OCI-LY3 (cell line): ENCODE results near the gene ZNF417.
"Not testable (repeated sequence)": the region's sequence is repeated elsewhere in the genome, so short reads cannot be mapped to it uniquely, and the experiment has no call there.

Experiments used
- H2AFZ ChIP-seq: fragments of 200-600, 300-600 bp; shearing (Covaris generic); 2 replicates; pipeline ENCODE4 v1.6.0; 2014; ENCODE audit warnings: antibody characterized with exemption, low read depth, low read length
- H3K27ac ChIP-seq: fragments of 200-600, 300-600 bp; sonication (generic); 2 replicates; pipeline ENCODE4 v1.5.1; 2014; ENCODE audit warnings: mild to moderate bottlenecking, low read length, moderate library complexity, mixed read lengths
- H3K27me3 ChIP-seq: fragments of 200-600, 300-600 bp; sonication (generic); 2 replicates; pipeline ENCODE4 v1.6.1; 2014; ENCODE audit warnings: low read depth, low read length, mixed read lengths
- H3K36me3 ChIP-seq: fragments of 200-600, 300-600 bp; sonication (generic); replicated peaks from 2 replicates; pipeline ENCODE3; 2014; ENCODE audit warnings: low read depth, low read length, mixed read lengths
- H3K4me1 ChIP-seq: fragments of 300-600, 200-600 bp; sonication (generic); 2 replicates; pipeline ENCODE4 v1.6.1; 2014; ENCODE audit warnings: low read length, mixed read lengths
- H3K4me2 ChIP-seq: fragments of 200-600, 300-600 bp; sonication (generic); 2 replicates; pipeline ENCODE4 v1.6.1; 2014; ENCODE audit warnings: low read length, mixed read lengths
- H3K4me3 ChIP-seq: fragments of 300-600, 200-600 bp; sonication (generic); 2 replicates; pipeline ENCODE4 v1.5.1; 2014; ENCODE audit warnings: antibody characterized with exemption, mild to moderate bottlenecking, low read length, moderate library complexity
- H3K79me2 ChIP-seq: fragments of 300-600, 200-600 bp; shearing (Covaris generic); 2 replicates; pipeline ENCODE4 v1.6.1; 2014; ENCODE audit warnings: mild to moderate bottlenecking, low read length, mixed read lengths
- H3K9ac ChIP-seq: fragments of 300-600, 200-600 bp; shearing (Covaris generic); 2 replicates; pipeline ENCODE4 v1.6.0; 2014; ENCODE audit warnings: mild to moderate bottlenecking, low read length, moderate library complexity
- H3K9me3 ChIP-seq: fragments of 200-600, 300-600 bp; shearing (Covaris generic); 2 replicates; pipeline ENCODE4 v1.6.1; 2014; ENCODE audit warnings: low read length, mixed read lengths; ENCODE audit not compliant: insufficient read depth
- H4K20me1 ChIP-seq: fragments of 200-600, 300-600 bp; sonication (generic); 2 replicates; pipeline ENCODE4 v1.6.1; 2016; ENCODE audit warnings: low read length, mixed read lengths; ENCODE audit not compliant: insufficient read depth
- CTCF ChIP-seq: fragments of 200-600, 300-600 bp; sonication (generic); IDR thresholded peaks from 2 replicates; pipeline ENCODE4 v1.5.1; 2014; ENCODE audit warnings: antibody characterized with exemption, low read length, low read depth
- EZH2phosphoT487 ChIP-seq: fragments of 200-600 bp; shearing (Covaris generic); IDR thresholded peaks from 2 replicates; pipeline ENCODE4 v1.6.1; 2018; ENCODE audit warnings: antibody characterized with exemption, mixed run types, low read depth

ZNF417 gene

GRCh38 chr19:57903618-57904184 lies 12.7 kb downstream of the ZNF417 start:
- H3K9me3 ChIP-seq = no peaks in the 10 kb centered on the region
- TF ChIP-seq CTCF (no peak), EZH2phosphoT487 (no peak)

GRCh38 chr19:57900311-57900710 lies 16.1 kb downstream of the ZNF417 start:
- H3K9me3 ChIP-seq = no peaks in the 10 kb centered on the region
- no peak for TF ChIP-seq EZH2phosphoT487
- no peak for TF ChIP-seq CTCF

More at GRCh38 chr19:57903618-57904184, 12.7 kb downstream of the ZNF417 start:
- H3K27me3 ChIP-seq = no peaks in the 10 kb centered on the region
- no peak overlapping the region for H3K9ac ChIP-seq
- no peak overlapping the region for H2AFZ ChIP-seq
- no peak overlapping the region for H3K4me3 ChIP-seq
- H4K20me1 ChIP-seq = no peaks in the 10 kb centered on the region
- H3K79me2 ChIP-seq = no peaks in the 10 kb centered on the region
- peaks cover 13% of the 10 kb centered on the region for H3K4me1 ChIP-seq
- H3K36me3 ChIP-seq = peaks cover 28% of the 10 kb centered on the region
- no peak overlapping the region for H3K27ac ChIP-seq
- H3K4me2 ChIP-seq = no peak overlapping the region

GRCh38 chr19:57890706-57891105 lies 25.7 kb downstream of the ZNF417 start:
- not testable (repeated sequence) for H3K27ac ChIP-seq, H2AFZ ChIP-seq, H3K27me3 ChIP-seq, H3K4me3 ChIP-seq, H4K20me1 ChIP-seq, H3K9ac ChIP-seq, H3K4me2 ChIP-seq, H3K9me3 ChIP-seq
- Histone ChIP-seq H3K79me2 (peaks cover 35% of the 10 kb centered on the region), H3K36me3 (peaks cover 12% of the 10 kb centered on the region), H3K4me1 (peaks cover 13% of the 10 kb centered on the region)

More at GRCh38 chr19:57900311-57900710, 16.1 kb downstream of the ZNF417 start:
- Histone ChIP-seq H2AFZ (no peak overlapping the region), H3K79me2 (no peaks in the 10 kb centered on the region), H3K27me3 (no peaks in the 10 kb centered on the region), H3K4me3 (no peak overlapping the region), H3K27ac (no peak overlapping the region), H3K9ac (no peak overlapping the region), H4K20me1 (no peaks in the 10 kb centered on the region), H3K4me2 (no peak overlapping the region), H3K36me3 (peaks cover 9% of the 10 kb centered on the region), H3K4me1 (peaks cover 6% of the 10 kb centered on the region)

DNA sequence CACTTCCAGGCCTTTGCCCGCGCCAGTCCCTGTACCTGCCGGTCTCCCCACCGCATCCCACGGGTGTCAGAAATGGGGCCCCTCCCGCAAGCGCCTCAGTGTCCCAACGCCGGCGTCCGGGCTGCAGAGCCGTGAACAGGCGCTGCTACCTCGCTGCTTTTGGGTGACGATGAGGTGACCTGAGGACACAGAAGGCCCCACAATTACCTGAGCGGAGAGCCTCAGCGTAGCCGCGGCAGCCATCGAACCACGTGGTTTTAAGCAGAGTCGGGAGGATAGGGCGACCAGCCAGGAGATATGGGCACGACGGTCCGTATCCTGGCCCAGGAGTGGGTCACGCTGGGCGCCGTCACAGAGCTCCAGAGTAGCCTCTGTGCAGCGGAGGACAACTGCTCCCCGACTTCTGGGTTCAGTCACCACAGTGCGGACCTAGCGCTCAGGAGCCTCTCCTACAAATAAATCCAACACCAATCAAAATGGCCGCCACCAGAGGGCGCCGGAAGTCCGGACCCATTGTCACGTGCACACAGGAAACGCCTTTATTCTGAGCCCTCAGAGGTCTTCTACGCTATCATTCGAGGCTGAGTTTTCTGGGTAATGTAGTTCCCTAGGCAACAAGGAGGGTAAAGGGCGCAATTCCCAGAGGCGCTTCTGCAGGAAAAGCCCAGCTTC lies 27.7 kb downstream of the ZNF417 start, which contains the start of gene ZNF814:
ZNF814 (minus strand) TSS at position 478 of the 672 bp plus-strand sequence; CDS start at position 243, 235 bp downstream.
- H3K36me3 ChIP-seq = peaks cover 23% of the 10 kb centered on the region
- H3K27me3 ChIP-seq = no peaks in the 10 kb centered on the region
- H2AFZ ChIP-seq = peak within 1 kb of the TSS; percentile 93
- peak within 1 kb of the TSS; percentile 94 for H3K4me3 ChIP-seq
- H3K4me1 ChIP-seq = peaks cover 13% of the 10 kb centered on the region
- peaks cover 9% of the 10 kb centered on the region; the same call in 1 of the 2 replicates for H4K20me1 ChIP-seq
- H3K79me2 ChIP-seq = peaks cover 55% of the 10 kb centered on the region
- peak within 1 kb of the TSS; percentile 86 for H3K4me2 ChIP-seq
- no peaks in the 10 kb centered on the region for H3K9me3 ChIP-seq
- peak; percentile 50 for TF ChIP-seq CTCF
- no peak for TF ChIP-seq EZH2phosphoT487
- peak within 1 kb of the TSS; percentile 31 for H3K27ac ChIP-seq
- H3K9ac ChIP-seq = peak within 1 kb of the TSS; percentile 90
